ENCODE measurements around the gene ARHGAP32.

Gene ARHGAP32

DNA sequence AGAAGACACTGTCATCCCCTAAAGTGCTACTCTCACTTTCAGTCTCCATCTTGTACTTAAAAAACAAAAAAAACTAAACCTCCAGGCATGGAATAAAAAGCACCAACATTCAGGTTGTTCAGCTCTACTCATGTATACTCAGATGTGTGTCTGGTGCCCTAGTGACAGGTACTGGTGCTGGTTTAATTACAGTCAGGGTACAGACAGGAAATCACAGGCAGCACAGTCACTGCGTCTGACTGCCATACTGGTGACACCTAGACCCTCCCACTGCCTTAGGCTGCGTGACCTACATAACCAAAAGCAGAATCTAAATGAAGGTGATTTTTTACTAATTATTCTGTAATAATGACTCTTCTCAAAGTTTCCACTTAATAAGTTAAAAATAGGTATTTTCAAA is at the start of gene ARHGAP32:
Gene ARHGAP32 (minus strand): TSS at position 176 of the 400 bp plus-strand sequence. CDS start 127 bp downstream, at position 49.
- no peak for DNase-seq (ENCODE audit: low spot score)

GRCh38 chr11:129239207-129239606 is 47.1 kb upstream of the ARHGAP32 start:
- DNase-seq (ENCODE audit: low spot score), result no peak

DNA sequence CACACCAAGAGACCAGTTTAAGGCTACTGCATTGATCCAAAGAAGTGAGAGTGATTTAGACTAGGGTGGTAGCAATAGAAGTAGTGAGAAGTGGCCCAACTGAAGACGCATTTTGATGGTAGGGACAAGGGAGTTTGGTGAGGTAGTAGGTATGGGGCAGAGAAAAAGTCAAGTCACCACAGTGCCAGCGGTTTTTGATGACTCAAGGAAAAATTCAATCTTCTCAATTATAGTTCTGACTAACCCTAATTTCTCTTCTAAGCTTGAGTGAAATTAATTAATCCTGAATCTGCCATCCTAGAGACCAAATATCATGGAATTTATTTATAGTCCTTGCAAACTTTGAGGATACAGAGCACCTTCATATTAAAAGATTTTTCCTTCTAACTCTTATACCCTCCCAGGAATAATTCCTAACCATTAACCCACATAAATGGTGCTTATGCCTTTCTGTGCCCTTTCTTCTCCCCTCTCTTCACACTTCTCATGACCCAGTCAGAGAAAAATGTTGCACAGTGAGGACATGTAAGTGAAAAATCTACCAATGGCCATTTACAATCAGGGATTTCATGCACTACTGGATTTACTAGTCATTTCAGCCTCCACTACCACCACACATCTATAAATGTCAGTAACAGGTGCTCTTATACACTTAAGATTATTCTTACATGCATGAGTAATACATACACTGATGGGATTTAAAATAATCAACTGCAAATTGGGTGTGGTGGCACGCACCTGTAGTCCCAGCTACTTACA is 45.9 kb upstream of the ARHGAP32 start:
- no peak for DNase-seq (ENCODE audit: low spot score)

DNA sequence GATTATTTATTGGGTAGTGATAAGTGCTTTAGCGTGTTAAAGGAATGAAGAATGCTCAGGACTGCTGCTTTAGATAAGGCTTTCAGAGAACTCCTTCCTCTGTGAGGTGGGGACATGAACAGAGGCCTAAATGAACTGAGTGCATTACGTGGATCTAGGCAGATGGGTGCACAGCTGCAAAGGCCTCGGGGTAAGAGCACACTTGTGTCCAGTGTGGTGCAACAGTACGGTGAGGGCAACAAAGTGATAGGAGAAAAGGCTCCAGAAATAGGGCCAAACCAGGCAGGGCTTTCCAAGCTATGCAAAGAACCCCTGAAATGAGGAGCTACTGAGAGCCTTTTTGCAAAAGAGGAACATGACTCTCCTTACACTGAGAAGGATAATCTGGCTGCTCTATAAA is 45.3 kb upstream of the ARHGAP32 start:
- DNase-seq (ENCODE audit: low spot score), result no peak

DNA sequence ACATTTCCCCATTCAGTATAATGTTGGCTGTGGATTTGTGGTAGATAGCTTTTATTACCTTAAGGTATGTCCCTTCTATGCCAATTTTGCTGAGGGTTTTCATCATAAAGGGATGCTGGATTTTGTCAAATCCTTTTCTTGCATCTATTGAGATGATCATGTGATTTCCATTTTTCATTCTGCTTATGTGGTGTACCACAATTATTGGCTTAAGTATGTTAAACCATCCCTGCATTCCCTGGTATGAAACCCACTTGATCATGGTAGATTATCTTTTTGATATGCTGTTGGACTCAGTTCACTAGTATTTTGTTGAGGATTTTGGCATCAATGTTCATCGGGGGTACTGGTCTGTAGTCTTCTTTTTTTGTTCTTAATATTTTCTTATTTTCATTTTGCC is 44.7 kb upstream of the ARHGAP32 start:
- no peak for DNase-seq (ENCODE audit: low spot score)

DNA sequence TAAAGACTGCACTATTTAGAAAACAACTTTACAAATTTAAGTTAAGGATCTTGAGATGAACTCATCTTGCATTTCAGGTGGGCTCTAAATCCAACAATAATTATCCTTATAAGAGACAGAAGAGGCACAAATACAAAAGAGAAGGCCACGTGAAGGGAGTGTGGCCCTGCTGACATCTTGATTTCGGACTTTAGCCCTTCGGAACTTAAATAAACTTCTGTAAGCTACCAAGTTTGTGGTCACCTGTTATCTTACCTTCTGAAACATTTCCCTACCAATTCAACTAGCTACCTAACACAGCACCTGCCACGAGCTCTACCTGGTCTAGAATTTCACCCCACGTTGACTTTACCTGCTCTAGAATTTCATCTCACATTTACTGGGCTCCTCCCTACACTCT is 42.9 kb upstream of the ARHGAP32 start:
- no peak for DNase-seq (ENCODE audit: low spot score)

DNA sequence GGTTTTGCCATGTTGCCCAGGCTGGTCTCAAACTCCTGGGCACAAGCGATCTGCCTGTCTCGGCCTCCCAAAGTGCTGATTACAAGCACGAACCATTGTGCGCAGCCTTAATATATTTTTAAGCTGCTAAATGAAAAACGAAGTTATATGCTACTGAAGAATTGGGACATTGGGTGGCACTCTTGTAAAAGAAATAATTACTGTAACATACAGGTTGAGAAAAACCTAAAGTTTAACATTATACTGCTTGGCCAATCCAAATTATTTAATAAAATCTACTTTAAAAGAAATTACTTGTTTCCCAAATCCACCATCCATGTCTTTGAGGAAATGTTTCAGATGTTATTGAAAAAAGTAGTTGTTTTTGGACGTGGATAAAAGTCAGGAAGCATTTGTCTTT is 37.9 kb upstream of the ARHGAP32 start:
- DNase-seq (ENCODE audit: low spot score), result peak; percentile 47

DNA sequence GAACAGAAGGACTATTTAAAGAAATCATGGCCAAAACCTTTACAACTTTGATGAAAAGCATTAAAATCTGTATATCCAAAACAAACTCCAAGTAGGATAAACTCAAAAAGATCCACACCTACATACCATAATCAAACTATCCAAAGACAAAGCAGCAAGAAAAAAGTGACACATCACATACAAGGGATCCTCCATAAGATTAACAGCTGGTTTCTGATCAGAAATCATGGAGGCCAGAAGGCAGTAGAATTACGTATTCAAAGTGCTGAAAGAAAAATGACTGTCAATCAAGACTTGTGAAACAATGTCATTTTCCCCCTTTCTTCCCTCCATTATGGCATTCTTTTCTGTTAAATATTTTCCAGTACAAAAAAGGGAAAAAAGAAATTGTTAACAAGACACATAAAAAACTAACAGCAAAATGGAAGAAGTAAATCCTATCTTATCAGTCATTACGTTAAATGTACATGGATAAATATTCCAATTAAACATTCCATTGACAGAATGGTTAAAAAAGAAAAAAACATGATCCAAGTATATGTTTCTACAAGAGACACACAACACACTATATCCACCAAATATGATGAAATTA is 34.2 kb upstream of the ARHGAP32 start:
- DNase-seq (ENCODE audit: low spot score), result no peak

DNA sequence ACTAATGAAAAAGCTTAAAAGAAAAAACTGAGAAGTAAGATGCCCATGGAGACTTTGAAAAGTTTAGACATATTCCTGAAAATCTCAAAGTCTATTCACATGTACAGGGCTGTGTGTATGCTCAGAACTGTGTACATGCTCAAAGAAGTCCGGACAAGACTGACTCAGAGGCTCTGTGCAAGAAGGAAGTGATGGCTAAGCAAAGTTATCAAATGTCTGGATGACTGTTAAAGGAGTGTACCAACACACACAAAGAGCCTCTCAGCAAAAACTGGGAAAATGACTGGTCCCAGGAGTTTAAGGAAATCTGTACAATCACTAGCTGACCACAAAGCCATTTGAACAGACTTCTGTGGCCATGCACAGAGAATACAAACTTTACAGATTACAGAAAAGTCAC is 33.1 kb upstream of the ARHGAP32 start:
- no peak for DNase-seq (ENCODE audit: low spot score)

DNA sequence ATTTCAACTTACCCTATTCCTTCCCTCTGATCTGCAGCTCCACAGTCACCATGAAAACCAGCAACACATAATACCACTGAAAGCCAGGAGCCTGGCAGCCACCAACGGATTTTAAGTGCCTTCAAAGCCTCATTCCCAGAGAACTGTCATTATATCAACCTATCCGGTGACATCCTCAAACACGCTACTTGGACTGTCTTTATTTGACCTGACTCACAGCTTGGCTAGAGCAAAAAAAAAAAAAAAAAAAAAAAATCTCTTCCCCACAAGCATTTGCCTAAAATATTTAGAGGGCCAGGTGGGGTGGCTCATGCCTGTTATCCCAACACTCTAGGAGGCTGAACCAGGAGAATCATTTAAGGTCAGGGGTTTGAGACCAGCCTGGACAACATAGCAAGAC is 32.4 kb upstream of the ARHGAP32 start:
- DNase-seq (ENCODE audit: low spot score), result no peak

DNA sequence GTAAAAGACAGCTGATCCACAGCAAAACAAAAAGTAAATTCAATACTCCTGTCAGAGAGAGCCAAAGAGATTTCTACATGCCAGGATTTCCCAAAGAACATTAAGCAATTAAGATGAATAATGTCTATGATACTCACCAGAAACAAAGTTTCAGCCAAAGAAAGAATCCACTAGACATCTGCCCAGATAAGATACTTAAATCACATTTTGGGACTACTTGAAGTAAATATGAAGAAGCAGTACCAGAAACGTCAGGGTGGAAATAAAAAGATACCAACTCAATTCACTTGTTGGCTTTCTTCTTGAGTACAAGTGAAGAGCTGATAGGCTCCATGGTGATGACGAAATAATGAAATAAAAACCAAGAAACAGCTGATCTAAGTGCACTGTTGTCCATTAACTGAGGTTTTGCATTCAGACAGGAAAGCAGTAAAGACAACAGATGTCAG is 31.6 kb upstream of the ARHGAP32 start:
- no peak for DNase-seq (ENCODE audit: low spot score)

DNA sequence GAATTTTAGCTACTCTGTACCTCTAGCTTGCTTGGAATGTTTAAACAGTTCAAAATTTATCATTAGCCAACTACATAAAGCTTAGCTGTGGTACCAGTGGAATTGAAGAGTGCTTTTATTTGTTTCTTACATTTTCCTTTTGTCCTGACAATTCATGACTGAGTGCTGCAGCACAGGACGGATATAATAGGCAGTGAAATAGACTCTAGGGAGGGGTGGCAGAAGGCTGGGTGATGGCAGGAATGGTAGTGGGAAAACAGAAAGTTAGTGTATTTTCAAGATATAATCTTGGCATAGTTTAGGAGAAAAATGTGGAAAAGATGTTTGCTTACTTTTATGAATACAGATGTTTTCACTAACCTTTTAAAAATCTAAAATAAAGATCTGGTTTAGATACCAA is 31.1 kb upstream of the ARHGAP32 start:
- no peak for DNase-seq (ENCODE audit: low spot score)

DNA sequence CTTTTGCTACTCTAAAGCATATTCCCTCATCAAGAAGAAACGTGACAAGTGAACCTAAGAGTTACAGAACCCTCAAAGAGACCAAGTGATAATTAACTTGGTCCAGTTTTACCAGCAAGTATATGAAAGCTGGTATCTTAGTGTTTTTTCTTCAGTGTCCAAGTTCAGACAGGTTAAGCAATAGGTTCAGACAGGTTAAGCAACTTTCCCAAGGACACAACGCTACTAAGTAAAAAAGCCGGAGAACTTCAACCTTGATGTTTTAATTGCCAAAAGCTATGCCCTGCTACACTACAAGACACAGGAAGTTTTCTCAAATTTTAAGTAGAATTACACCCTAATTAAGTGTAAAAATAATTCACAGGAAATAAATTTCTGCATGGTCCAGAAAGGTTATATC is 30.0 kb upstream of the ARHGAP32 start:
- no peak for DNase-seq (ENCODE audit: low spot score)

DNA sequence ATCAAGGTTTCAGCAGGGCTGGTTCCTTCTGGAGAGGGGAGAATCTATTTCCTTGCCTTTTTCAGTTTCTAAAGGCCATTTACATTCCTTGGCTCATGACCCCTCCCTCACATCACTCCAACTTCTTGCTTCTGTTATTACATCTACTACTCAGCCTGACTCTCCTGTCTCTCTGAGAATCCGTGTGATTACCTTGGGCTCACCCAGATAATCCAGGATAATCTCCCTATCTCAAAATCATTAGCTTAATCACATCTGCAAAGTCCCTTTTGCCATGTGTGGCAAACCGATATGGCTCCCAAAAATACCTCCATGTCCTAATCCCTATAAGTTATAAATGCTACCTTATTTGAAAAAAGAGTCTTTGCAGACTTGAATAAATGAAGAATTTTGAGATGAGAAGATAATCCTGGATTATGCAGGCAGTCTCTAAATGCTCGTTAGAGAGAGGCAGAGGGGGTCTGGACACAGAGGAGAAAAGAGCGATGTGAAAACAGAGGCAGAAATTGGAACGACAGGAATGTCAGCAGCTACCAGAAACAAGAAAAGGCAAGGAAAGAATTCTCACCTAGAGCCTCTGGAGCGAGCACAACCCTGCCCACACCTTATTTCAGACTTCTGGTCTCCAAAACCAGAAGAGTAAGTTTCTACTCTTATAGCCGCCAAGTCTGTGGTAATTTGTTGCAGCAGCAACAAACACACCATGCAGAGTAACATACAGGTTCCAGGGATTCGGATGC is 23.6 kb upstream of the ARHGAP32 start:
- no peak for DNase-seq (ENCODE audit: low spot score)

- no peak for DNase-seq (ENCODE audit: low spot score)
Observed at GRCh38 chr11:129214710-129215295, 22.7 kb upstream of the ARHGAP32 start.

DNA sequence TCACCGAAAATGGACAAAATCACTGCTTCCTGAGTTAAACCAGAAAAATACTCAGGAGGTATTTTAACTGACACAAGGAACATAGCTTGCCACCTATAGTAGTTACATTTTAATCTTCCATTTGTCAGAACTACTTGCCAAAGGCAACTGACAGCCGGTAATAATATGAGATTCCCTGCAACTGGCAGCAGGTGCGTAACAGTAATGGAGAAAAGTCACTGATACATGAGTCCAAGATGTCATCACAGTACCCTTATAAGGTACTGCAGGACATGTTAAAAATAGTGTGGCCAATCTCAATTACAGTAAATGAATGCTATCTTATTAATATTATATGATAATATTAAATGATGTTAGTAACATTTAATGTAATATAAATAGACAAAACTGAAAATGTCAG is 21.1 kb upstream of the ARHGAP32 start:
- no peak for DNase-seq (ENCODE audit: low spot score)

DNA sequence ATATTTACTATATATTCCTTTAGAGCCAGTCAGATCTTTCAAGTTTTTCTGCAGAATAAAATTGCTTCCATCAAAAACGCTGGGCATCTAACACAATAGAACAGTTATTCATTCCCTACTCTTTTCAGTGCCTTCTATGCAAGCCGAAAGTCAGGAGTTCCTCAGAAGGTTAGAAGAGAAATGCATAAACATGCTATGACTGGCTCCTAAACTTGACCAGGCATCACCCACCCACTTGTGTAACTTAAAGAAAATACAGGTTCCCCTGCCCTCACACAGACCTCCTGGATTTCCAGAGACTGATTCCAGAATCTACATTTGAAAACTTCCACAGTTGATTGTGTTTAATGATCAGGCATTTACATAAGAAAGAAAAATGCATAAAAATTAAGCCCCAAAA is 19.3 kb upstream of the ARHGAP32 start:
- DNase-seq (ENCODE audit: low spot score), result no peak

GRCh38 chr11:129210831-129211181 is 18.7 kb upstream of the ARHGAP32 start:
- no peak for DNase-seq (ENCODE audit: low spot score)

DNA sequence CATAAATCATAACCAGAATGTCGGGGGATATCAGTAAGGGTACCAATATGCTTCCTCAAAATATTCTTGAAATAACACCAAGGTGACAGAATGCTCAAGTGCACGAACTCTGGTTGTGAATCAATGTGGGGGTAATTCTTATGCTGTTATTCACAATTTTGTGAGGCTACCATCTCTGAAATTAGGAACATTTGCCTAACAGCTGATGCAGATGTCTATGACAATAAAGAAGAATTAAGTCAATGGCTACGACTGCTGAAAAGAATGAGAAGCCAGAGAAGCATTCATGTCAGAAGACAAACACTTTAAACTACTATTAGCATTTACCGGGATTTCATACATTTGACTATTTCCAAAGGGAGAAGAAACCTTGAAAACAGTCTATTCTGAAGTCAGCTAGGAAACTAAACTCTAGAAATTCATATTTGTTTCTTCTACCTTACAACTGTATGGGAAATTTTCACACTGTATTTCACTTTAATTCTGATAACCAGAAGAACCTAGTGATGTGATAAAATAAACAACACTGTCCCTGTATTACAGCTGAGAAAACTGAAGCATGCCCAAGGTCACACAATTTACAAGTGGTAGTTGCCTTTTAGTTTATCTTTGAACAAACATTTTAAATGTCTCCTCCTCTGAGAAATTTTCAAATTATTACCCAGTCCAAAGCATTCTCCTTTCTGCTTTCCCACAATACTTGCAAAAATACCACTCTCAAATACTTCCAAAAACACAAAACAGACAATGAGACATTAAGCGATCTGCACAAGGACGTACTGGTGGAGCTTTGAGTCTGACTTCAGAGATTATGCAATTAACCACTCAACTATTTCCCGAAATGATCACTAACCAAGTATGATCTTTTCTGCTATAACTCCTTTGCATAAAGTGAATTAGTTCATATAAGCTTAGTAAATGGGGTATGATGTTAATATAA is 18.0 kb upstream of the ARHGAP32 start:
- DNase-seq (ENCODE audit: low spot score), result no peak

GRCh38 chr11:129208863-129209262 is 16.7 kb upstream of the ARHGAP32 start:
- no peak for DNase-seq (ENCODE audit: low spot score)

- DNase-seq (ENCODE audit: low spot score), result no peak
Observed at GRCh38 chr11:129204150-129204838, 12.2 kb upstream of the ARHGAP32 start.
